GM12878 (cell line): ENCODE results near the gene COPS7A. TPM values are rescaled to one million over a fixed set of nuclear protein-coding genes. Genes with fewer than 3 reads are reported as not detected.

ENCODE experiments used
- ATAC-seq: fragments of 200-7000 bp; cut with Tn5 transposase; 3 replicates; pipeline ENCODE4 v1.9.1; 2020; ENCODE audit warnings: mild to moderate bottlenecking, moderate library complexity
- BruUV-seq: library from RNA; stranded (reverse); fragments of 400-500 nt; replicated peaks from 2 replicates; lab custom pipeline; 2021; lab: Mats Ljungman, UMichigan
- CTCF ChIA-PET: fragments of 300-600 bp; sonication (Branson Sonifier 250); formaldehyde crosslinking; extraction: SDS; loops from one replicate; lab custom pipeline; 2021; ENCODE audit warnings: inconsistent platforms; lab: Yijun Ruan, JAX
- POLR2A ChIA-PET: fragments of 350-600 bp; formaldehyde crosslinking; extraction: SDS; loops from one replicate; lab custom pipeline; 2021; ENCODE audit warnings: inconsistent platforms; lab: Charles Lee
- RAD21 ChIA-PET: fragments of 300-600 bp; sonication (Branson Sonifier 250); formaldehyde crosslinking; loops from one replicate; lab custom pipeline; 2023; ENCODE audit warnings: antibody characterized with exemption; ENCODE audit not compliant: unreplicated experiment; lab: Charles Lee
- SMC1A ChIA-PET: fragments of 300-600 bp; sonication (Branson Sonifier 250); formaldehyde crosslinking; loops from one replicate; lab custom pipeline; 2023; ENCODE audit not compliant: unreplicated experiment, uncharacterized antibody; lab: Charles Lee
- DNase-seq: peaks from one replicate; pipeline ENCODE4 v3.0.0-alpha.2; 2011; ENCODE audit warnings: low read depth, low spot score
- FAIRE-seq: peaks from 3 replicates; lab custom pipeline; 2011; peaks lifted over from hg19 to GRCh38; lab: Jason Lieb, UNC
- H2AFZ ChIP-seq: 2 replicates; pipeline ENCODE4 v1.6.0; 2011; ENCODE audit warnings: low read depth, low read length, control low read depth; ENCODE audit not compliant: control insufficient read depth
- H3K27ac ChIP-seq: 2 replicates; pipeline ENCODE4 v1.5.1; 2011; ENCODE audit warnings: control low read depth; ENCODE audit not compliant: control insufficient read depth, insufficient read depth
- H3K27me3 ChIP-seq, 2 experiments: replicated peaks in 1 of 2; 2 replicates each; pipeline versions ENCODE4 v1.6.0 to v1.6.1; 2011; ENCODE audit warnings: low read length in 1 of 2; ENCODE audit not compliant: control insufficient read depth in 2 of 2, insufficient read depth in 2 of 2
- H3K36me3 ChIP-seq, 2 experiments: 2 replicates each; pipeline ENCODE4 v1.5.1; 2011; ENCODE audit warnings: low read length in 1 of 2; ENCODE audit not compliant: control insufficient read depth in 2 of 2, insufficient read depth in 2 of 2
- H3K4me1 ChIP-seq: 2 replicates; pipeline ENCODE4 v1.6.1; 2011; ENCODE audit warnings: mild to moderate bottlenecking, low read length, moderate library complexity, mixed read lengths; ENCODE audit not compliant: control insufficient read depth, insufficient read depth
- H3K4me2 ChIP-seq: 2 replicates; pipeline ENCODE4 v1.6.0; 2011; ENCODE audit warnings: control low read depth; ENCODE audit not compliant: control insufficient read depth, insufficient read depth
- H3K4me3 ChIP-seq: fragments of 200-600 bp; sonication (generic); 2 replicates; pipeline ENCODE4 v1.5.1; 2016
- H3K79me2 ChIP-seq: 2 replicates; pipeline ENCODE4 v1.6.0; 2011; ENCODE audit warnings: low read length; ENCODE audit not compliant: control insufficient read depth, insufficient read depth
- H3K9ac ChIP-seq: 2 replicates; pipeline ENCODE4 v1.8.0; 2011; ENCODE audit warnings: low read length, control low read depth, mixed read lengths; ENCODE audit not compliant: control insufficient read depth, insufficient read depth
- H3K9me3 ChIP-seq: replicated peaks from 3 replicates; pipeline ENCODE4 v1.5.1; 2011; ENCODE audit warnings: mild to moderate bottlenecking, low read length; ENCODE audit not compliant: control insufficient read depth, insufficient read depth
- H4K20me1 ChIP-seq: 2 replicates; pipeline ENCODE4 v1.6.0; 2011; ENCODE audit not compliant: control insufficient read depth, insufficient read depth
- CEBPB ChIP-seq, 2 experiments: fragments of 150-350 bp in 1 of 2; IDR thresholded peaks; 2 replicates each; pipeline ENCODE4 v1.6.1; 2012 to 2014; ENCODE audit warnings: low read depth in 2 of 2, low read length in 2 of 2, borderline replicate concordance in 1 of 2, inconsistent platforms in 1 of 2
- MLLT1 ChIP-seq: fragments of 450-650 bp; IDR thresholded peaks from 2 replicates; pipeline ENCODE4 v1.6.1; 2016; ENCODE audit warnings: mild to moderate bottlenecking
- NFXL1 ChIP-seq: fragments of 450-650 bp; IDR thresholded peaks from 2 replicates; pipeline ENCODE4 v1.6.1; 2017; ENCODE audit warnings: antibody characterized with exemption, mild to moderate bottlenecking, borderline replicate concordance
- NFYB ChIP-seq: IDR thresholded peaks from 2 replicates; pipeline ENCODE4 v1.6.1; 2011; ENCODE audit warnings: low read depth, mild to moderate bottlenecking, low read length, improper control_type of control experiment, moderate library complexity; ENCODE audit not compliant: insufficient read depth
- NR2C1 ChIP-seq: fragments of 450-650 bp; IDR thresholded peaks from 2 replicates; pipeline ENCODE4 v1.6.1; 2017; ENCODE audit warnings: antibody characterized with exemption, mild to moderate bottlenecking, moderate library complexity
- NR2F1 ChIP-seq: fragments of 450-650 bp; conservative IDR thresholded peaks from 2 replicates; pipeline ENCODE4 v1.6.1; 2017; ENCODE audit warnings: mild to moderate bottlenecking
- POLR2AphosphoS5 ChIP-seq: IDR thresholded peaks from 2 replicates; pipeline ENCODE4 v1.6.1; 2011; ENCODE audit warnings: mild to moderate bottlenecking, low read length, inconsistent platforms
- RAD21 ChIP-seq: IDR thresholded peaks from 2 replicates; pipeline ENCODE4 v1.6.1; 2011; ENCODE audit warnings: mild to moderate bottlenecking, low read depth, low read length, moderate library complexity; ENCODE audit not compliant: insufficient read depth
- SMAD5 ChIP-seq: IDR thresholded peaks from 2 replicates; pipeline ENCODE4 v1.6.1; 2016; ENCODE audit warnings: antibody characterized with exemption, low read depth
- SMARCA5 ChIP-seq: fragments of 450-650 bp; IDR thresholded peaks from 2 replicates; pipeline ENCODE4 v1.6.1; 2017; ENCODE audit warnings: mild to moderate bottlenecking
- SMC3 ChIP-seq: IDR thresholded peaks from 2 replicates; pipeline ENCODE4 v1.6.1; 2011; ENCODE audit warnings: low read length, improper control_type of control experiment, borderline replicate concordance
- SP1 ChIP-seq: IDR thresholded peaks from one replicate; pipeline ENCODE4 v1.6.1; 2011; ENCODE audit warnings: low read depth, low read length
- TARDBP ChIP-seq: IDR thresholded peaks from 2 replicates; pipeline ENCODE4 v1.6.1; 2016; ENCODE audit warnings: borderline replicate concordance
- WRNIP1 ChIP-seq: IDR thresholded peaks from 2 replicates; pipeline ENCODE4 v1.6.1; 2011; ENCODE audit warnings: low read depth, low read length, improper control_type of control experiment, borderline replicate concordance
- ZNF274 ChIP-seq: IDR thresholded peaks from one replicate; pipeline ENCODE4 v1.8.0; 2011; ENCODE audit not compliant: insufficient read length, insufficient read depth
- ZNF687 ChIP-seq: fragments of 450-650 bp; IDR thresholded peaks from 2 replicates; pipeline ENCODE4 v1.6.1; 2017; ENCODE audit warnings: mild to moderate bottlenecking, moderate library complexity
- WGBS: methylation state at CpG from one replicate; pipeline ENCODE4 v1.1.6; 2016; ENCODE audit warnings: low lambda C conversion rate; ENCODE audit not compliant: insufficient replicate concordance, insufficient coverage; ENCODE audit errors: missing lambda C conversion rate; 5-methylcytosine and 5-hydroxymethylcytosine counted together
- in situ Hi-C: fragments of 300-500 bp; cut with MboI; formaldehyde crosslinking; loops from 9 replicates; pipeline ENCODE4 v1.14.3; 2018; ENCODE audit warnings: mixed read lengths
- intact Hi-C: fragments of 100-400 bp; cut with micrococcal nuclease; formaldehyde crosslinking; loops from one replicate; pipeline ENCODE4 v1.14.2; 2022; ENCODE audit not compliant: unreplicated experiment
- polyA plus RNA-seq, 11 experiments: library from polyadenylated mRNA; depleted of rRNA in 4 of 11; unstranded in 6 of 11; stranded (reverse) in 5 of 11; fragments of >200 nt; fragmentation: Nextera tagmentation in 4 of 11; fragmentation: Illumina TruSeq in 1 of 11; extraction: Ambion mirVana in 4 of 11; extraction: Trizol in 1 of 11; gene quantifications; 1 replicate in 1 of 11; 2 replicates in 10 of 11; pipeline versions ENCODE4 v1.2.1 to v1.2.3, GENCODE V29; 2011 to 2016; ENCODE audit warnings: inconsistent platforms in 2 of 11, missing spikeins in 2 of 11, low read depth in 1 of 11
- total RNA-seq, 4 experiments: library from RNA; depleted of rRNA in 3 of 4; stranded (reverse); fragments of >200 nt in 3 of 4; fragmentation: Illumina TruSeq in 1 of 4; extraction: Trizol in 1 of 4; gene quantifications; 2 replicates each; pipeline versions ENCODE4 v1.2.1 to v1.2.3, GENCODE V29; 2013 to 2021
- TF ChIP-seq, protein P1 (sequence below): fragments of 450-650 bp; IDR thresholded peaks from 2 replicates; pipeline ENCODE4 v1.6.1; 2014; ENCODE audit warnings: mild to moderate bottlenecking

COPS7A gene
- total and polyA plus RNA-seq, 10 of the 15 experiments (the other 5 are each of a cell fraction or from before 2014, with no cell fraction given): 25.7 to 74.0 (median 51.9) TPM

GRCh38 chr12:6753772-6754356 is 30.0 kb downstream of the COPS7A start:
- Histone ChIP-seq H3K9ac (no peak overlapping the region; the same call in 1 of the 2 replicates), H3K27me3 (no peaks in the 10 kb centered on the region), H3K4me3 (no peak overlapping the region), H2AFZ (peak overlapping the region; percentile 54), H3K79me2 (peaks cover 18% of the 10 kb centered on the region), H3K4me2 (peak overlapping the region; percentile 69), H3K9me3 (no peaks in the 10 kb centered on the region)
- FAIRE-seq (no peak), DNase-seq (no peak), ATAC-seq (no peak)
- ChIA-PET RAD21 (interaction anchor here (0.6 to 4.4 kb wide), 28 partner anchors 9 to 261 kb away, joined by 3 to 68 read pairs (median 7); partner anchors contain the start of genes CDCA3, COPS7A, GPR162 and MRPL51), SMC1A (interaction anchor here (0.6 to 4.8 kb wide), 29 partner anchors 9 to 181 kb away, joined by 3 to 84 read pairs (median 7); partner anchors contain the start of genes CD4, CDCA3, COPS7A and GNB3)
- TF ChIP-seq, protein P1, sequence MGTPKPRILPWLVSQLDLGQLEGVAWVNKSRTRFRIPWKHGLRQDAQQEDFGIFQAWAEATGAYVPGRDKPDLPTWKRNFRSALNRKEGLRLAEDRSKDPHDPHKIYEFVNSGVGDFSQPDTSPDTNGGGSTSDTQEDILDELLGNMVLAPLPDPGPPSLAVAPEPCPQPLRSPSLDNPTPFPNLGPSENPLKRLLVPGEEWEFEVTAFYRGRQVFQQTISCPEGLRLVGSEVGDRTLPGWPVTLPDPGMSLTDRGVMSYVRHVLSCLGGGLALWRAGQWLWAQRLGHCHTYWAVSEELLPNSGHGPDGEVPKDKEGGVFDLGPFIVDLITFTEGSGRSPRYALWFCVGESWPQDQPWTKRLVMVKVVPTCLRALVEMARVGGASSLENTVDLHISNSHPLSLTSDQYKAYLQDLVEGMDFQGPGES: no peak
- TF ChIP-seq SMAD5 (no peak), SMC3 (peak; percentile 97), WRNIP1 (0 out of 2 replicates have a peak, but pooled peaks have one; percentile 42), POLR2AphosphoS5 (no peak), NFXL1 (no peak), NR2F1 (peak; percentile 87), SMARCA5 (0 out of 2 replicates have a peak, but pooled peaks have one; percentile 42), ZNF274 (no peak), ZNF687 (0 out of 2 replicates have a peak, but pooled peaks have one; percentile 35), SP1 (peak; percentile 0), RAD21 (peak; percentile 93), NFYB (no peak), TARDBP (peak; percentile 2; the same call in 1 of the 2 replicates), CEBPB (IDR thresholded peaks at IDR 0.05; ENCODE audit: borderline replicate concordance in 1 of 2, low read depth in 2 of 2, low read length in 2 of 2) (no peak), NR2C1 (peak; percentile 35; the same call in 1 of the 2 replicates), MLLT1 (no peak)
- TF ChIP-seq, all 136 proteins: peak for 9
- in situ Hi-C loops: loop anchor here (5.0 kb wide), 1 partner anchor 73 kb away; the partner anchor contains the start of gene P3H3
- Histone ChIP-seq H4K20me1 (no peaks in the 10 kb centered on the region), H3K27ac (peak overlapping the region; percentile 99; the same call in 1 of the 2 replicates), H3K4me1 (peaks cover 17% of the 10 kb centered on the region), H3K36me3 (peaks cover 5 to 12% of the 10 kb centered on the region in 2 experiments; a peak in 3 of 4 replicates)
- BruUV-seq: no TSS peak
- intact Hi-C loops: loop anchor here (1.0 kb wide), 4 partner anchors 10 to 71 kb away; partner anchors contain the start of gene ZNF384
- POLR2A ChIA-PET: interaction anchor here (0.8 to 4.5 kb wide), 28 partner anchors 10 to 214 kb away, joined by 3 to 60 read pairs (median 4); partner anchors contain the start of genes C12orf57, CDCA3, COPS7A and LAG3
- WGBS: 1% methylated on average over 7 of the region's 7 CpGs
- CTCF ChIA-PET: interaction anchor here (0.7 to 10.9 kb wide), 40 partner anchors 8 to 225 kb away, joined by 3 to 221 read pairs (median 4); partner anchors contain the start of genes CD4, CDCA3, COPS7A and GPR162
